Activated CD8-positive, alpha-beta memory T cell treated with anti-CD3 and anti-CD28 coated beads, Interleukin-2, amount 50 U/mL, for 24 hours (primary cell): ENCODE results near the gene NCOR1.

Experiments used
- DNase-seq: peaks from one replicate; pipeline ENCODE4 v3.0.0-alpha.2; 2020; ENCODE audit errors: extremely low read depth

Gene NCOR1

GRCh38 chr17:16027708-16028584 is 187.4 kb downstream of the NCOR1 start:
- DNase-seq, result peak; percentile 10

- no peak for DNase-seq
These were observed 188.4 kb downstream of the NCOR1 start for GRCh38 chr17:16026895-16027294.

GRCh38 chr17:16025202-16025601 is 190.1 kb downstream of the NCOR1 start:
- no peak for DNase-seq

- DNase-seq, result no peak
These were observed 191.5 kb downstream of the NCOR1 start for GRCh38 chr17:16023881-16024280.

GRCh38 chr17:16019347-16019746 is 196.0 kb downstream of the NCOR1 start:
- DNase-seq, result no peak

- DNase-seq, result no peak
These were observed 201.4 kb downstream of the NCOR1 start for GRCh38 chr17:16013943-16014407.

GRCh38 chr17:16007439-16007838 is 207.9 kb downstream of the NCOR1 start:
- DNase-seq, result no peak

- no peak for DNase-seq
These were observed 209.7 kb downstream of the NCOR1 start for GRCh38 chr17:16005636-16006035.

- no peak for DNase-seq
These were observed 211.5 kb downstream of the NCOR1 start for GRCh38 chr17:16003841-16004240.

GRCh38 chr17:16002708-16003260 is 212.6 kb downstream of the NCOR1 start:
- no peak for DNase-seq

- DNase-seq, result no peak
These were observed 214.0 kb downstream of the NCOR1 start for GRCh38 chr17:16001226-16001897.

GRCh38 chr17:15999974-16000827 is 215.1 kb downstream of the NCOR1 start:
- DNase-seq, result no peak

GRCh38 chr17:15999141-15999973 is 216.0 kb downstream of the NCOR1 start, which contains the start of the genes TTC19 and ZSWIM7:
Gene TTC19 (plus strand): TSS chr17:15999824. CDS start chr17:15999849, 25 bp downstream.
Gene ZSWIM7 (minus strand): TSS chr17:15999704. CDS start chr17:15999594, 110 bp downstream.
- DNase-seq, result peak; percentile 83

- DNase-seq, result no peak
These were observed 217.2 kb downstream of the NCOR1 start for GRCh38 chr17:15998031-15998562.

- DNase-seq, result no peak
These were observed 219.0 kb downstream of the NCOR1 start for GRCh38 chr17:15996322-15996721.

- DNase-seq, result no peak
These were observed 233.4 kb downstream of the NCOR1 start for GRCh38 chr17:15981646-15982580.

- DNase-seq, result no peak
These were observed 234.1 kb downstream of the NCOR1 start for GRCh38 chr17:15981208-15981607.
